Vagina (tissue), 2 donors: ENCODE measurements around the gene PLCG1. TPM values are rescaled to one million over a fixed set of nuclear protein-coding genes. Genes with fewer than 3 reads are reported as not detected.

ENCODE experiments used
- DNase-seq, 2 donors: peaks; one replicate each; pipeline ENCODE4 v3.0.0-alpha.2; 2017; ENCODE audit errors: extremely low spot score in 2 of 2
- H3K27ac ChIP-seq: fragments of 200-600 bp; sonication (generic); one replicate; pipeline ENCODE4 v1.5.1; 2019
- H3K27me3 ChIP-seq: fragments of 200-600 bp; sonication (generic); one replicate; pipeline ENCODE4 v1.5.1; 2019
- H3K36me3 ChIP-seq, 2 donors: fragments of 200-600 bp; sonication (generic); one replicate each; pipeline ENCODE4 v1.5.1; 2017 to 2019
- H3K4me1 ChIP-seq: fragments of 200-600 bp; sonication (generic); one replicate; pipeline ENCODE4 v1.5.1; 2019
- H3K4me3 ChIP-seq, 2 donors: fragments of 200-600 bp; sonication (generic); 1 replicate in 1 of 2; 2 replicates in 1 of 2; pipeline ENCODE4 v1.5.1; 2016 to 2019
- H3K9me3 ChIP-seq: fragments of 200-600 bp; sonication (generic); one replicate; pipeline ENCODE4 v1.5.1; 2019
- CTCF ChIP-seq, 3 experiments: fragments of 450-650 bp in 2 of 3; fragments of 200-600 bp in 1 of 3; sonication (generic) in 1 of 3; IDR thresholded peaks; one replicate each; pipeline ENCODE4 v1.5.1; 2017 to 2019; ENCODE audit warnings: antibody characterized with exemption in 3 of 3, mild to moderate bottlenecking in 2 of 3, moderate library complexity in 2 of 3
- POLR2A ChIP-seq, 2 donors: fragments of 450-650 bp; IDR thresholded peaks; one replicate each; pipeline ENCODE4 v1.6.1; 2017; ENCODE audit warnings: antibody characterized with exemption in 2 of 2, mild to moderate bottlenecking in 2 of 2, moderate library complexity in 2 of 2
- POLR2AphosphoS5 ChIP-seq, 2 donors: sonication (generic); formaldehyde crosslinking; IDR thresholded peaks; one replicate each; pipeline ENCODE4 v1.9.0; 2017; ENCODE audit warnings: antibody characterized with exemption in 2 of 2, mild to moderate bottlenecking in 2 of 2, low read depth in 1 of 2; ENCODE audit not compliant: insufficient read depth in 1 of 2
- intact Hi-C: fragments of 100-400 bp; cut with DNase I; formaldehyde crosslinking; loops from one replicate; pipeline ENCODE4 v1.15.1; 2023
- total RNA-seq: library from RNA; depleted of rRNA; stranded (reverse); fragments of >200 nt; gene quantifications from one replicate; pipeline ENCODE4 v1.2.3, GENCODE V29; 2016

PLCG1 gene
- total RNA-seq, 1 donor from 2014 or later, result 138 TPM

GRCh38 chr20:41171736-41172295 lies 34.5 kb downstream of the PLCG1 start:
- H3K4me1 ChIP-seq, result peaks cover 46% of the 10 kb centered on the region
- intact Hi-C loops, result loop anchor here (2.0 to 5.0 kb wide), 2 partner anchors 59 to 170 kb away; partner anchors contain the start of gene LPIN3
- H3K4me3 ChIP-seq, result no peak overlapping the region
- H3K27ac ChIP-seq, result peak overlapping the region; percentile 83
- TF ChIP-seq POLR2A (IDR thresholded peaks at IDR 0.05) (no peak), CTCF (IDR thresholded peaks at IDR 0.05) (no peak), POLR2AphosphoS5 (IDR thresholded peaks at IDR 0.05; ENCODE audit: insufficient read depth in 1 of 2, low read depth in 1 of 2) (no peak)
- no peaks in the 10 kb centered on the region for H3K27me3 ChIP-seq
- no peaks in the 10 kb centered on the region for H3K9me3 ChIP-seq
- peak in 1 of 2 donors; percentile 52 for DNase-seq
- H3K36me3 ChIP-seq, result peaks cover 0 to 78% of the 10 kb centered on the region in 2 donors

GRCh38 chr20:41172296-41173140 lies 35.2 kb downstream of the PLCG1 start:
- H3K9me3 ChIP-seq, result no peaks in the 10 kb centered on the region
- H3K27ac ChIP-seq, result peak overlapping the region; percentile 83
- peaks cover 0 to 71% of the 10 kb centered on the region in 2 donors for H3K36me3 ChIP-seq
- TF ChIP-seq POLR2AphosphoS5 (IDR thresholded peaks at IDR 0.05; ENCODE audit: insufficient read depth in 1 of 2, low read depth in 1 of 2) (no peak), POLR2A (IDR thresholded peaks at IDR 0.05) (no peak), CTCF (IDR thresholded peaks at IDR 0.05) (no peak)
- no peaks in the 10 kb centered on the region for H3K27me3 ChIP-seq
- H3K4me1 ChIP-seq, result peaks cover 52% of the 10 kb centered on the region
- peak; percentile 90 to 91 for DNase-seq
- no peak overlapping the region for H3K4me3 ChIP-seq
- intact Hi-C loops, result loop anchor here (2.0 to 5.0 kb wide), 2 partner anchors 58 to 170 kb away; partner anchors contain the start of gene LPIN3

GRCh38 chr20:41173161-41173721 lies 35.9 kb downstream of the PLCG1 start:
- Histone ChIP-seq H3K27ac (peak overlapping the region; percentile 83), H3K4me1 (peaks cover 59% of the 10 kb centered on the region), H3K27me3 (no peaks in the 10 kb centered on the region), H3K9me3 (no peaks in the 10 kb centered on the region), H3K36me3 (peaks cover 0 to 64% of the 10 kb centered on the region in 2 donors), H3K4me3 (no peak overlapping the region)
- TF ChIP-seq CTCF (IDR thresholded peaks at IDR 0.05) (peak; percentile 94 to 97 (median 97)), POLR2AphosphoS5 (IDR thresholded peaks at IDR 0.05; ENCODE audit: insufficient read depth in 1 of 2, low read depth in 1 of 2) (peak; percentile 67 to 79), POLR2A (IDR thresholded peaks at IDR 0.05) (peak in 1 of 2 donors; percentile 8)
- DNase-seq, result peak; percentile 84 to 92
- intact Hi-C loops, result loop anchor here (2.0 to 5.0 kb wide), 2 partner anchors 58 to 169 kb away; partner anchors contain the start of gene LPIN3

GRCh38 chr20:41173791-41174341 lies 36.5 kb downstream of the PLCG1 start:
- H3K4me3 ChIP-seq, result no peak overlapping the region
- no peaks in the 10 kb centered on the region for H3K9me3 ChIP-seq
- H3K36me3 ChIP-seq, result peaks cover 0 to 57% of the 10 kb centered on the region in 2 donors
- H3K27ac ChIP-seq, result peak overlapping the region; percentile 83
- H3K4me1 ChIP-seq, result peaks cover 59% of the 10 kb centered on the region
- no peaks in the 10 kb centered on the region for H3K27me3 ChIP-seq
- TF ChIP-seq POLR2A (IDR thresholded peaks at IDR 0.05) (no peak), CTCF (IDR thresholded peaks at IDR 0.05) (no peak), POLR2AphosphoS5 (IDR thresholded peaks at IDR 0.05; ENCODE audit: insufficient read depth in 1 of 2, low read depth in 1 of 2) (no peak)
- peak; percentile 87 to 92 for DNase-seq
- intact Hi-C loops, result loop anchor here (2.0 to 5.0 kb wide), 2 partner anchors 57 to 168 kb away; partner anchors contain the start of gene LPIN3
